HUES48 (cell line): ENCODE data around the gene SLC24A3.

Source experiments
- H3K27ac ChIP-seq: one replicate; pipeline ENCODE4 v1.7.0; 2013; ENCODE audit warnings: low read depth, low read length, inconsistent platforms
- H3K27me3 ChIP-seq: 2 replicates; pipeline ENCODE4 v1.6.1; 2013; ENCODE audit warnings: mild to moderate bottlenecking, low read length; ENCODE audit not compliant: control insufficient read depth, insufficient read depth
- H3K36me3 ChIP-seq: 2 replicates; pipeline ENCODE4 v1.6.1; 2013; ENCODE audit warnings: low read length; ENCODE audit not compliant: control insufficient read depth, insufficient read depth
- H3K4me1 ChIP-seq: 2 replicates; pipeline ENCODE4 v1.6.1; 2013; ENCODE audit warnings: mild to moderate bottlenecking, low read length; ENCODE audit not compliant: control insufficient read depth, insufficient read depth
- H3K4me3 ChIP-seq: 2 replicates; pipeline ENCODE4 v1.5.1; 2013; ENCODE audit warnings: mild to moderate bottlenecking, low read depth, low read length
- H3K9ac ChIP-seq: 2 replicates; pipeline ENCODE4 v1.6.1; 2013; ENCODE audit warnings: mild to moderate bottlenecking, low read depth, low read length, moderate library complexity
- H3K9me3 ChIP-seq: 2 replicates; pipeline ENCODE4 v1.6.1; 2013; ENCODE audit warnings: low read length; ENCODE audit not compliant: control insufficient read depth, insufficient read depth

The SLC24A3 gene

GRCh38 chr20:19695081-19695480, 482.6 kb downstream of the SLC24A3 start:
- H3K9ac ChIP-seq = no peak overlapping the region
- H3K4me3 ChIP-seq = no peak overlapping the region
- H3K27me3 ChIP-seq = no peaks in the 10 kb centered on the region
- H3K4me1 ChIP-seq = no peaks in the 10 kb centered on the region
- no peak overlapping the region for H3K27ac ChIP-seq
- no peaks in the 10 kb centered on the region for H3K36me3 ChIP-seq
- no peaks in the 10 kb centered on the region for H3K9me3 ChIP-seq

GRCh38 chr20:19696620-19697019, 484.2 kb downstream of the SLC24A3 start:
- Histone ChIP-seq H3K9ac (no peak overlapping the region), H3K27me3 (no peaks in the 10 kb centered on the region), H3K27ac (no peak overlapping the region), H3K4me3 (no peak overlapping the region), H3K4me1 (no peaks in the 10 kb centered on the region), H3K9me3 (no peaks in the 10 kb centered on the region), H3K36me3 (no peaks in the 10 kb centered on the region)

GRCh38 chr20:19697415-19697814, 485.0 kb downstream of the SLC24A3 start:
- Histone ChIP-seq H3K36me3 (no peaks in the 10 kb centered on the region), H3K9ac (no peak overlapping the region)

GRCh38 chr20:19699180-19699971, 486.9 kb downstream of the SLC24A3 start:
- H3K27ac ChIP-seq = no peak overlapping the region
- no peaks in the 10 kb centered on the region for H3K36me3 ChIP-seq
- H3K4me3 ChIP-seq = no peak overlapping the region
- peaks cover 11% of the 10 kb centered on the region; the same call in 1 of the 2 replicates for H3K9me3 ChIP-seq
- no peaks in the 10 kb centered on the region for H3K27me3 ChIP-seq
- H3K4me1 ChIP-seq = no peaks in the 10 kb centered on the region
- H3K9ac ChIP-seq = no peak overlapping the region

More at GRCh38 chr20:19697415-19697814, 485.0 kb downstream of the SLC24A3 start:
- Histone ChIP-seq H3K4me3 (no peak overlapping the region), H3K4me1 (no peaks in the 10 kb centered on the region), H3K27me3 (no peaks in the 10 kb centered on the region), H3K27ac (no peak overlapping the region), H3K9me3 (peaks cover 7% of the 10 kb centered on the region; the same call in 1 of the 2 replicates)

GRCh38 chr20:19701429-19701828, 489.0 kb downstream of the SLC24A3 start:
- no peak overlapping the region for H3K9ac ChIP-seq
- H3K27ac ChIP-seq = no peak overlapping the region
- no peaks in the 10 kb centered on the region for H3K36me3 ChIP-seq
- H3K9me3 ChIP-seq = peaks cover 11% of the 10 kb centered on the region; the same call in 1 of the 2 replicates
- H3K27me3 ChIP-seq = no peaks in the 10 kb centered on the region
- H3K4me1 ChIP-seq = no peaks in the 10 kb centered on the region
- no peak overlapping the region for H3K4me3 ChIP-seq

GRCh38 chr20:19706463-19706862, 494.0 kb downstream of the SLC24A3 start:
- Histone ChIP-seq H3K4me3 (no peak overlapping the region), H3K9me3 (peaks cover 11% of the 10 kb centered on the region; the same call in 1 of the 2 replicates), H3K9ac (no peak overlapping the region), H3K4me1 (peaks cover 4% of the 10 kb centered on the region), H3K27me3 (no peaks in the 10 kb centered on the region), H3K27ac (no peak overlapping the region), H3K36me3 (no peaks in the 10 kb centered on the region)

DNA sequence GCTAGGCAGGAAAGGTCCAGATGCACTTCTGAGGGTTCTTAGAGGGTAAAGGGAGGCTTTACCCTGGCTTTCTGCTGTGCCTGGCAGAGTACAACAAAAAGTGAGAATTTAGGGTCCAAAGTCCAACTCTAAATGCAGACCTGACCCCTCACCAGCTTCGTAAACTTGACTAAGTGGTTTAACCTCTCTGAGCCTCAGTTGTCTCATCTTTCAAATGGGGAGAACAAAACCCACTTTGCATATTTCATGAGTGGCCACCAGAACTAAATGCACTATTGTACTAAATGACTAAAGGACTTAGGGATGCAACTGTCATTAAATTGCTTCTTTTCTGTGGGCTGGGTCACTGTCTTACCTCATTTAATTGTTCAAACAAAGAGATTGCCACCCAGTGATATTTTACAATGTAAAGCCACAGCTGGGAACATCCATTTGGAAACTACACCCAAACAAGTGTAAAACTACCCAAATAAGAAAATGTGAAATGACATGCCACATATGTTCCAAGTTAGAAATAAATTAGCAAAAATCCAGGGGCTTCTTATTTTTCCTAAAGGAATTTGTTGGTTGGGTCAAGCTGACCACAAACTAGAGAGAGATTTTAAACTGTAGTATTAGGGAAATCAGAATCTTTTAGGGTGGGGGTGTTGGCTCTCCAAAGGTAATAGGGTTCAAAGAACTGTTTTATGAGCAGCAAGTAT, 497.3 kb downstream of the SLC24A3 start:
- Histone ChIP-seq H3K9ac (no peak overlapping the region), H3K27ac (no peak overlapping the region), H3K9me3 (no peaks in the 10 kb centered on the region), H3K27me3 (no peaks in the 10 kb centered on the region), H3K36me3 (no peaks in the 10 kb centered on the region), H3K4me1 (peaks cover 4% of the 10 kb centered on the region), H3K4me3 (no peak overlapping the region)

DNA sequence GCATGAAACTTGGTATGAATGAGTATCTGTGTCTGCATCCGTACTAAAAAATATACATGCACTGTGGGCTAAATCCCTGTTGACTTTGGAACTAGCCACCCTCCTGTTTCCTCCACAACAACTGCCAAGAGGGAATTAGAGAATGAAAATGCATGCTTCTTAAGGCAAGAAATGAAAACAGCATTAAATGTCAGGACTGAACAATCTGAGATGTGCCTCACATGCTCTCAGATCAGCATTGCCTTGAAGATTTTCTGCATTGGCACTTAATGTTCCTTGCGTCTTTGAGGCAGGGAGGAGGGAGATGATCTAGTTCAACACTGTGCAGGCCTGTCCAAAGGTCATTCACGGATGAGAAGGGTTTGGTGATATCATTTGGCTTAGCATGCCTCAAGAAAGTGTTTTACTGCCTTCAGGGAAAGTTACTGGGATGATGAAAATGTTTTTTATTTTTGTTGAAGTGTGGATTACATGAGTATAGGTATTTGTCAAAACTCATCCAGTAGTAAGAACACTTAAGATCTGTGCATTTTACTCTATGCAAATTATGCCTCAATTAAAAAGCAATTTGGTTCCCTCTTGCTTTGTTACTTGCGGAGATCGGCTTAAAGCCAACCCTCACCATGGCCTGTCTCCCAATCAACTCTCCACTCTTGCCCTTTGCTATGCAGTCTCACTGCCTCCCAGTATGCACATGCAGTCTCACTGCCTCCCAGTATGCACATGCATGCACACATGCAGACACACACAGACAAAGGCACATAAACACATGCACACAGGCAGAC, 498.1 kb downstream of the SLC24A3 start:
- no peak overlapping the region for H3K4me3 ChIP-seq
- no peaks in the 10 kb centered on the region for H3K27me3 ChIP-seq
- H3K36me3 ChIP-seq = no peaks in the 10 kb centered on the region
- peaks cover 4% of the 10 kb centered on the region for H3K4me1 ChIP-seq
- no peak overlapping the region for H3K9ac ChIP-seq
- no peak overlapping the region for H3K27ac ChIP-seq
- H3K9me3 ChIP-seq = no peaks in the 10 kb centered on the region

GRCh38 chr20:19711126-19711525, 498.7 kb downstream of the SLC24A3 start:
- no peak overlapping the region for H3K27ac ChIP-seq

DNA sequence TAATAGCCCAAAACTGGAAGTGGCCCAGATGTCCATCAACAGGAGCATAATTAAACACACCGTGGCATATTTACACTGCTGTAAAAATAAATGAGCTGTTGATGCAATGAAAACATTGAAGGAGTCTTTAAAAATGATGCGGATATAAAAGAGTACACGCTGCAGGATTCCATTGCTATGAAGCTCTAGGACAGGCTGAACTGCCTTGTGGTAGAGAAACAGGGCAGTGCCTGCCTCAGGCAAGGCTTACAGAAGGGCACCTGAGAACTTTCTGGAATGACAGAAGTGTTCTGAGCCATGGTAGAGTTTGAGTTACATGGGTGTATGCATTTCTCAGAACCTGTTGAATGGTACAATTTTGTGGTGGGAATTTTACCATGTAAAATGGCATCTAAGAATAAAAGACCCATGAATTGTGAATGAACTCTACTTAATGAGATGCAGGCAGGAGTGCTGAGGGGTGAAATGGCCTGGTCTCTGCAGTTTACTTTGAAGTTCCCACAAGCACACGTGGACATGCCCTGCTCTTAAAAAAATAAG, 500.3 kb downstream of the SLC24A3 start:
- Histone ChIP-seq H3K27me3 (no peaks in the 10 kb centered on the region), H3K4me3 (no peak overlapping the region), H3K27ac (no peak overlapping the region), H3K36me3 (no peaks in the 10 kb centered on the region), H3K4me1 (peaks cover 4% of the 10 kb centered on the region), H3K9ac (no peak overlapping the region), H3K9me3 (0 out of 2 replicates have a peak, but pooled peaks cover 4% of the 10 kb centered on the region)

More at GRCh38 chr20:19711126-19711525, 498.7 kb downstream of the SLC24A3 start:
- no peaks in the 10 kb centered on the region for H3K27me3 ChIP-seq
- H3K36me3 ChIP-seq = no peaks in the 10 kb centered on the region
- no peak overlapping the region for H3K4me3 ChIP-seq
- no peaks in the 10 kb centered on the region for H3K9me3 ChIP-seq
- peaks cover 4% of the 10 kb centered on the region for H3K4me1 ChIP-seq
- no peak overlapping the region for H3K9ac ChIP-seq
